ENCODE data around the gene NCAPG.

Gene NCAPG

DNA sequence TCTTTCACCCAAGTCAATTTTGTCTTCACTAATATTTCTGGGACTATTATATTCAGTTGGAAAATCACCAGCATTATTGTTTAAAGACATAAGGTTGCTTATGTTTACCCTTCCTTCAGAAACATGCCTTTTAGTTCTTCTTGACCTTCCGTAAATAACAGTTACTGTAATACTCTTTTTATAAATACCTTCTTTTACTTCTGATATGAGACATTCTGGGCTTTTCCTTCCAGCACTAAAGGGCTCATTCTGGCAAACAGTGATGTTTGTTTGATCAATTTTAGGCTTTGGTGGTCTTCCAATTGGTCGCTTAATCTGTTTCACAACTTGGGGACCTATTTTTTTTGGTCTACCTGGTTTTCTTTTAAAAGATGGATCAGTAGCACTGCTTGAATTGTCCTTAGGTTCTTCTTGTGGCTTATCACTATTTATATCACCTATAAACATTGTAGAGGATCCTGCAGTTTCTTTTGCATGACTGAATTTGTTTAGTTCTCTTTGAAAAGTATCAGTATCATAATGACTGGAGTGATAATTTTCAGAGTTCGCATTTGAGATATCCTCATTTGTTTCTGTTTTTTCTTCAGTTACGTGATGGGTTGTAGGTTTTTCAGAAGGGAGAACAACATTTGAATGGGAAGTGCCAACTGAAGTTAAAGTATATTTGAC lies 64.8 kb downstream of the NCAPG start:
- DNase-seq = no peak

DNA sequence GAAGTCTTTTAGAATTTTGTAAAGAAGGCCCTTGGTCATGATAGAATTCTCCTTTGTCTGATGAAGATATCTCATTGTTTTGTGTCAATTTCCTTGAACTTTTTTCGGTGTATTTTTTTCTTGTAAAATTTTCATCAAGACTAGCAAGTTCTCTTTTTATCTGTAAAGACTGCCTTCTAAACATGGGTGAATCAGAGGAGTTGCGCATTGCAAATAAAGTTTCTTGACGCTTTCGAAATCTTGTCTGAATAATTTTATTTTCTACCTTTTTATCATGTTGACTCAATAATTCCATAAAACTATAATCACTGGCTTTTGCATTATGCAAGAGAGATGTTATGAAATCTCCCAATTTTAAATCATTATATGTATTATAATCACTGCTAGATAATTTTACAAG lies 66.2 kb downstream of the NCAPG start:
- DNase-seq = no peak

DNA sequence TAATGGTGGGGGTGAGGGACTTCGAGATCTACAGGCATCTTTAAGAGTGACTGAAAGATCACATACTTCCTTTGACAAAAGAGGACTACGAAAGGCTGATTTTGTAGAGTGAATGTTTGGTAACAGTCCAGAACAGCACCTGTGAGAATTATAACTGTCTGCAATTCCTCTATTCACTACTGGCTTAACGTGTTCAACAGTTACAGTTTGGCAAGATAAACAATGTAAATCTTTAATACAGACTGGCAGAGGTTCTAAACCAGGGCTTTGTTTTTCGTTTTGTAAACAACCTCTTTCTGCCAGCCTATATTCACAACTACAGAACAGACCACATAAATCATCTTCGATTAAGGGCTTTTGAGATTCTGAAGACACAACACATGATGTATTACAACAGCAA lies 66.9 kb downstream of the NCAPG start:
- no peak for DNase-seq

DNA sequence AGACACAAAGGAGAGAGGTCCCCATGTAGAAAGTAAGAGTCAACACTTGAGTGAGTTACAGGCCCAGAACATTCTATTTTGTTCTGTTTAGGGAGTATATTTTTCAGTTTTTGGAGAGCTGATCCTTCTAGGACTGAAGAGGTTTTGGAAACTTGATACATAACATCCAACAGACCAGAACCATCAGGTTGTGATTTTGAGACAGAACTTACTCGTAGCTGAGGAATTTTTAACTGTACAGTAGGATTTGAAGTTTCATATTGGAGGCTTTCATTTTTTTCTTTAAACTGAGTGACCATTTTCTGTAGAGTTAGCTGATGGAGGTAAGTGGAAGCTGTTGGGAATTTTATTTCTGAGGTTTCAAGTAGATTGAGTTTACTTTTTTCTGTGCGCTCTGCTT lies 73.3 kb downstream of the NCAPG start:
- DNase-seq = no peak

DNA sequence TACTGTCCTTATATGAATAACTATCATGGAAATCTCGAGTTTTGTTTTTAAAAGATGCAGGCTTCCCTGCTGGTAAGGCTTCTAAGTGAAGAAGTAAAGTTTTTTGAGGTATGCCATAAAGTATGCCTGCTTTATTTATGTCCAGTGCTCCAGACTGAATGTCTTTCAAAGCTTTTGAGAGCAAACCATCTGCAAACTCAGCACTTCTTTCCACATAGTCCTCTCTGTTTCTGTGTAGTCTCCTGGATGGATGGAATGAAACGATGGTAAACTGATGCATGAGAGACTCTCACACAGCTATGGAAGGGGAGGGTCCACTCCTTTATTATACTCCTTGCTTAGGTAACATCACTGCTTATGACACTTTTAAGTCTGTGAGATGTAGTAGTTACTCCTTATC lies 73.7 kb downstream of the NCAPG start:
- no peak for DNase-seq

DNA sequence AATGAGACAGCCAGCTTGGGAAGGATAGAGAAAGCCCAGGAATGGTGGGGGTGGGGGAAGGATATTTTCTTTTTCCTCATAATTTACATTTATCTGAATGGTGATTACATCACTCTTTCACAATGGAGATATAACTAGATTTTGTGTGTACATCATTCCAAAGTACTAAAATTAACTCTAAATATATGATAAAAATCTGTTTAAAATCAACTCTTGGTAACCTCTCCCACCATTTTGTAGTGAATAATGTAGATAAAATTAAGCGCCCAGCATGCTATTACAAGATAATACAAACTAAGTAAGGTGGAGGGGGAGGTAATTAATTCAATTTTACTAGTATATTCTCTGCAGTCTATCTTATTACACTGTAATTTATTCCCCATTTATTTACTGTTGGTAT lies 78.9 kb downstream of the NCAPG start:
- no peak for DNase-seq

DNA sequence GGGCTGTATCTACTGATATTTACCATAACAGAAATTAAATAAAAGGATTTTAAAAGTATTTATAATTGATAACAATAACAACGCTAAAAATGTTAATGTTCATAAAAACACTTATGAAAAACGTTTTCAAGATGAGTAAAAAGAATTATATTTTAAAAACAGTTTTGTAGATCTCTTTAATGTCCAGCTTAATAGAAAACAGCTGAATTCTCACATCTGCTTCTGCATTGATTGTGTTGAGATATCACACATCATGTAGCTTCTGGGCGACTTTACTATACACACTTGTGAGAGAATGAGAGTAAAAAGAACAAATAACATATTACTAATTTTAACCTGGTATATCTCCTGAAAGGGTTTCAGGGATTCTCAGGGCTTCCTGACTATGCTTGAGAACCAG lies 83.6 kb downstream of the NCAPG start:
- DNase-seq = no peak

Measured in hematopoietic multipotent progenitor cell treated with erythropoietin and hydrocortisone succinate and interleukin-3 and kit ligand, for 8 days (in vitro differentiated cells).